ENCODE measurements around the gene ALG3. TPM values are rescaled to one million over a fixed set of nuclear protein-coding genes. Genes with fewer than 3 reads are reported as not detected.

ALG3 gene
- total and polyA plus RNA-seq, 7 experiments from 2014 or later, result 19.4 to 80.3 (median 44.6) TPM

GRCh38 chr3:184193991-184194539 is 54.7 kb downstream of the ALG3 start:
- H3K36me3 ChIP-seq (ENCODE audit: control insufficient read depth in 2 of 3, insufficient read depth in 3 of 3, low read length in 3 of 3), result peaks cover 17 to 64% (median 22%) of the 10 kb centered on the region in 3 experiments
- Mint-ChIP-seq H3K27ac (no peak overlapping the region), H3K4me1 (peaks cover under 1 to 12% (median 8%) of the 10 kb centered on the region in 7 donors), H3K27me3 (no peaks in the 10 kb centered on the region), H3K9me3 (peaks cover 0 to 2% (median 0%) of the 10 kb centered on the region in 11 donors), H3K4me3 (no peak overlapping the region), H3K36me3 (peaks cover 8 to 38% (median 15%) of the 10 kb centered on the region in 5 donors)
- ATAC-seq (no peak), DNase-seq (no peak)
- H3K27me3 ChIP-seq (ENCODE audit: control insufficient read depth in 2 of 2, insufficient read depth in 2 of 2, low read length in 2 of 2), result no peaks in the 10 kb centered on the region
- H3K9me3 ChIP-seq (ENCODE audit: control insufficient read depth in 2 of 3, low read length in 3 of 3), result no peaks in the 10 kb centered on the region
- no peaks in the 10 kb centered on the region for H3K4me1 ChIP-seq (ENCODE audit: control insufficient read depth in 2 of 2, insufficient read depth in 2 of 2, low read length in 2 of 2)
- POLR2A ChIA-PET, result no interaction called here
- intact Hi-C loops (cut with micrococcal nuclease), result no loop called here
- no peak overlapping the region for H3K27ac ChIP-seq (ENCODE audit: low read depth, low read length)
- CTCF ChIA-PET, result no interaction called here
- H3K4me3 ChIP-seq (ENCODE audit: low read length), result no peak overlapping the region

- peaks cover 7 to 24% (median 17%) of the 10 kb centered on the region in 7 donors for H3K4me1 Mint-ChIP-seq
Observed at GRCh38 chr3:184192889-184193288, 55.9 kb downstream of the ALG3 start.

More at GRCh38 chr3:184192889-184193288, 55.9 kb downstream of the ALG3 start:
- ChIA-PET CTCF (no interaction called here), POLR2A (no interaction called here)
- H3K27ac Mint-ChIP-seq, result no peak overlapping the region
- peaks cover 17 to 76% (median 22%) of the 10 kb centered on the region in 3 experiments for H3K36me3 ChIP-seq (ENCODE audit: control insufficient read depth in 2 of 3, insufficient read depth in 3 of 3, low read length in 3 of 3)
- peaks cover 0 to 2% (median 0%) of the 10 kb centered on the region in 11 donors for H3K9me3 Mint-ChIP-seq
- H3K36me3 Mint-ChIP-seq, result peaks cover 8 to 44% (median 18%) of the 10 kb centered on the region in 5 donors
- no peaks in the 10 kb centered on the region for H3K9me3 ChIP-seq (ENCODE audit: control insufficient read depth in 2 of 3, low read length in 3 of 3)
- no peak for ATAC-seq
- H3K4me3 ChIP-seq (ENCODE audit: low read length), result no peak overlapping the region
- no peak overlapping the region for H3K27ac ChIP-seq (ENCODE audit: low read depth, low read length)
- H3K27me3 Mint-ChIP-seq, result no peaks in the 10 kb centered on the region
- no peak overlapping the region for H3K4me3 Mint-ChIP-seq
- H3K27me3 ChIP-seq (ENCODE audit: control insufficient read depth in 2 of 2, insufficient read depth in 2 of 2, low read length in 2 of 2), result no peaks in the 10 kb centered on the region
- intact Hi-C loops (cut with micrococcal nuclease), result no loop called here
- peaks cover 0 to 2% of the 10 kb centered on the region in 2 donors for H3K4me1 ChIP-seq (ENCODE audit: control insufficient read depth in 2 of 2, insufficient read depth in 2 of 2, low read length in 2 of 2)
- DNase-seq, result no peak

Small RNAs within 50 kb of the gene (microRNA-seq; reads per million reads assigned to microRNA genes)
- gene MIR1224 (ENCODE audit: borderline microRNAs expressed), result not detected

Other genes with a start within 250 kb of the ALG3 start
- gene ABCC5, start 231.1 kb downstream of the ALG3 start, total RNA-seq, result 10 to 100 TPM; 15.6 to 50.4 (median 25.5) TPM
- 10 to 100 TPM in 1 of 2 donors, 1 to 10 TPM in 1; 8.6 to 11.4 TPM for gene ABCC5, start 231.1 kb downstream of the ALG3 start, polyA plus RNA-seq
- gene HTR3D, start 217.2 kb downstream of the ALG3 start, total RNA-seq, result not detected
- gene HTR3D, start 217.2 kb downstream of the ALG3 start, polyA plus RNA-seq, result not detected
- gene HTR3C, start 195.9 kb downstream of the ALG3 start, total RNA-seq, result not detected
- gene HTR3C, start 195.9 kb downstream of the ALG3 start, polyA plus RNA-seq, result not detected
- gene HTR3E, start 151.9 kb downstream of the ALG3 start, total RNA-seq, result not detected
- gene HTR3E, start 151.9 kb downstream of the ALG3 start, polyA plus RNA-seq, result not detected
- gene EIF2B5, start 113.6 kb downstream of the ALG3 start, total RNA-seq, result 10 to 100 TPM; 47.2 to 87.2 (median 67.7) TPM
- 10 to 100 TPM; 59.7 to 74.8 TPM for gene EIF2B5, start 113.6 kb downstream of the ALG3 start, polyA plus RNA-seq
- gene DVL3, start 93.6 kb downstream of the ALG3 start, total RNA-seq, result 10 to 100 TPM; 32.0 to 45.3 (median 39.4) TPM
- gene DVL3, start 93.6 kb downstream of the ALG3 start, polyA plus RNA-seq, result 1 to 10 TPM; 3.1 to 7.7 TPM
- gene AP2M1, start 74.1 kb downstream of the ALG3 start, total RNA-seq, result 100 to 1,000 TPM; 111 to 217 (median 185) TPM
- gene AP2M1, start 74.1 kb downstream of the ALG3 start, polyA plus RNA-seq, result 100 to 1,000 TPM; 217 to 261 TPM
- 100 to 1,000 TPM in 4 of 5 experiments, 10 to 100 TPM in 1; 79.3 to 153 (median 117) TPM for gene ABCF3, start 62.8 kb downstream of the ALG3 start, total RNA-seq
- gene ABCF3, start 62.8 kb downstream of the ALG3 start, polyA plus RNA-seq, result 10 to 100 TPM; 47.0 to 73.5 TPM
- not detected for gene VWA5B2, start 19.4 kb downstream of the ALG3 start, total RNA-seq
- gene VWA5B2, start 19.4 kb downstream of the ALG3 start, polyA plus RNA-seq, result not detected
- 1 to 10 TPM in 4 of 5 experiments, under 1 TPM in 1; 0.27 to 6.6 (median 2.2) TPM for gene EEF1AKMT4, start 710 bp upstream of the ALG3 start, total RNA-seq
- gene EEF1AKMT4, start 710 bp upstream of the ALG3 start, polyA plus RNA-seq, result 1 to 10 TPM; 2.4 to 4.4 TPM
- gene CAMK2N2, start 12.6 kb upstream of the ALG3 start, total RNA-seq, result not detected
- gene CAMK2N2, start 12.6 kb upstream of the ALG3 start, polyA plus RNA-seq, result not detected
- not detected for gene ECE2, start 27.1 kb upstream of the ALG3 start, total RNA-seq
- gene ECE2, start 27.1 kb upstream of the ALG3 start, polyA plus RNA-seq, result not detected
- gene PSMD2, start 50.3 kb upstream of the ALG3 start, total RNA-seq, result 100 to 1,000 TPM; 139 to 204 (median 149) TPM
- gene PSMD2, start 50.3 kb upstream of the ALG3 start, polyA plus RNA-seq, result 100 to 1,000 TPM; 181 to 200 TPM
- 100 to 1,000 TPM; 200 to 341 (median 256) TPM for gene EIF4G1, start 65.6 kb upstream of the ALG3 start, total RNA-seq
- 10 to 100 TPM; 19.1 to 59.1 TPM for gene EIF4G1, start 65.6 kb upstream of the ALG3 start, polyA plus RNA-seq
- 10 to 100 TPM in 3 of 5 experiments, 1 to 10 TPM in 2; 5.7 to 13.4 (median 10.3) TPM for gene FAM131A, start 88.6 kb upstream of the ALG3 start, total RNA-seq
- gene FAM131A, start 88.6 kb upstream of the ALG3 start, polyA plus RNA-seq, result 1 to 10 TPM; 2.2 to 2.5 TPM
- 1 to 10 TPM; 3.5 to 6.0 (median 5.0) TPM for gene CLCN2, start 112.6 kb upstream of the ALG3 start, total RNA-seq
- 1 to 10 TPM in 1 of 2 donors, under 1 TPM in 1; 0.91 to 1.1 TPM for gene CLCN2, start 112.6 kb upstream of the ALG3 start, polyA plus RNA-seq
- 100 to 1,000 TPM in 1 of 5 experiments, 10 to 100 TPM in 4; 34.9 to 112 (median 56.6) TPM for gene POLR2H, start 112.7 kb upstream of the ALG3 start, total RNA-seq
- 10 to 100 TPM; 69.2 to 74.9 TPM for gene POLR2H, start 112.7 kb upstream of the ALG3 start, polyA plus RNA-seq
- gene THPO, start 129.2 kb upstream of the ALG3 start, total RNA-seq, result not detected
- not detected for gene THPO, start 129.2 kb upstream of the ALG3 start, polyA plus RNA-seq
- gene CHRD, start 131.1 kb upstream of the ALG3 start, total RNA-seq, result not detected
- not detected for gene CHRD, start 131.1 kb upstream of the ALG3 start, polyA plus RNA-seq

Measured in naive thymus-derived CD4-positive, alpha-beta T cell (primary cell).